BJ (cell line): ENCODE results near the gene RBMS1. TPM values are rescaled to one million over a fixed set of nuclear protein-coding genes. Genes with fewer than 3 reads are reported as not detected.
"Not testable (repeated sequence)": the region's sequence is repeated elsewhere in the genome, so short reads cannot be mapped to it uniquely, and the experiment has no call there.

ENCODE experiments used
- CTCF ChIA-PET: fragments of 350-600 bp; formaldehyde crosslinking; extraction: SDS; loops from one replicate; lab custom pipeline; 2021; ENCODE audit warnings: antibody characterized with exemption, inconsistent platforms; lab: Yijun Ruan, JAX
- POLR2A ChIA-PET: fragments of 300-600 bp; sonication (Branson Sonifier 250); formaldehyde crosslinking; extraction: SDS; loops from one replicate; lab custom pipeline; 2021; ENCODE audit warnings: antibody characterized with exemption; lab: Charles Lee
- DNase-seq: peaks from one replicate; pipeline ENCODE4 v3.0.0-alpha.2; 2011; ENCODE audit warnings: low read depth
- H3K27me3 ChIP-seq: 2 replicates; pipeline ENCODE4 v1.6.0; 2011; ENCODE audit warnings: low read length; ENCODE audit not compliant: control insufficient read depth, insufficient read depth
- H3K36me3 ChIP-seq: 2 replicates; pipeline ENCODE4 v1.5.1; 2011; ENCODE audit warnings: low read length; ENCODE audit not compliant: control insufficient read depth, insufficient read depth
- H3K4me3 ChIP-seq: 2 replicates; pipeline ENCODE4 v1.5.1; 2011; ENCODE audit warnings: low read depth, mild to moderate bottlenecking, control low read depth, low read length
- CTCF ChIP-seq: IDR thresholded peaks from 2 replicates; pipeline ENCODE4 v1.5.1; 2011; ENCODE audit warnings: low read depth, mild to moderate bottlenecking, control low read depth, inconsistent platforms, low read length, moderate library complexity; ENCODE audit not compliant: insufficient read depth
- polyA plus RNA-seq: library from polyadenylated mRNA; depleted of rRNA; stranded (reverse); fragments of >200 nt; gene quantifications from 2 replicates; pipeline ENCODE4 v1.2.3, GENCODE V29; 2011

The RBMS1 gene
- polyA plus RNA-seq, 1 experiment: 80.1 TPM

- DNase-seq: no peak
- Histone ChIP-seq H3K4me3 (no peak overlapping the region), H3K36me3 (no peaks in the 10 kb centered on the region), H3K27me3 (no peaks in the 10 kb centered on the region)
- ChIA-PET POLR2A (no interaction called here), CTCF (interaction anchor here (0.7 to 1.0 kb wide), 2 partner anchors 9 to 48 kb away, joined by 3 read pairs; no protein-coding TSS in a partner anchor)
- no peak for TF ChIP-seq CTCF
Measured at GRCh38 chr2:160371251-160372009, 122.2 kb downstream of the RBMS1 start.

DNA sequence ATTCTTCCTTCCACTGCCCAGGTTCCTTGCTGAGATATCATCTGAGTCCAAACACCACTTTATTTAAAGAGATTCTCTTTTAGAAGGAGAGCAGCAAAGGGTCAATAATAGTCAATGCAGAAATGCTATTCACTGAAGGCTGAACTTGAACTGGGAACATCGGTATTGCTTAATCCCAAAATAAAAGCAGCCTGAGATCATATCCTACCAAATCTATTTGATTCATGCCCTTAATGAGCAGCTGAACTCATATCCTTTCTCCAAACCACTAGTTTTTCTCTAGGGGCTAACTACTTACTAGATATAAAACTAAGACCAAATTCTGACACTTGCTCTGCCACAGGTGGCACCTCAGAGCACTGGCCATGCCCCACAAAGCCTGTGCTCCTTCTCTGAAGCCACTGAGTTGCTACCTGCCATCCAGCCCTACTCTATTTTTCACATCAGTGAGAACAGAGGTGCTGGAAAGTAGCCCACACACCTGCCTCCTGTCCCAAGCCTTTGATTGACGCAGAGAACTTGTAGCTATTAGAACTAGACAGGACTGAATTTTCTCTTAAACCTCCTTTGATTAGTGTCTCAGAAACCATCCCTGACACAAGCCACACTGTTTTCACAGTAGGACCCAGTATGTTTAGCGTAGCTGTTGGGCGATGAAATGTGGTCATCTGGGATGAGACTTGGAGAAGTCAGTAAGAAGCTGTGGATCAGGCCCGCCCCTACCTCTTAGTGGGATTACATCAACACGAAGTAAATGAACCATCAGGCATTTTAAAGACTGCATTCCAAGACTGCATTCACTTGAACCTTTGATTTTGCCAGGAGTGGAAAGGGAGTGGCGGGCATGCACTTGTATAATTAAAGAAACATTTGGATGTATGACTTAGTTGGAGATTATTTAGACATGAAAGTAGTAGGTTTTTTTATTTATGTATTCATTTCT, 124.3 kb downstream of the RBMS1 start:
- peaks cover 2% of the 10 kb centered on the region; the same call in 1 of the 2 replicates for H3K36me3 ChIP-seq
- H3K4me3 ChIP-seq: no peak overlapping the region
- ChIA-PET POLR2A (no interaction called here), CTCF (interaction anchor here (0.9 kb wide), 1 partner anchor 45 kb away, joined by 3 read pairs; no protein-coding TSS in a partner anchor)
- H3K27me3 ChIP-seq: no peaks in the 10 kb centered on the region
- no peak for DNase-seq
- no peak for TF ChIP-seq CTCF

DNA sequence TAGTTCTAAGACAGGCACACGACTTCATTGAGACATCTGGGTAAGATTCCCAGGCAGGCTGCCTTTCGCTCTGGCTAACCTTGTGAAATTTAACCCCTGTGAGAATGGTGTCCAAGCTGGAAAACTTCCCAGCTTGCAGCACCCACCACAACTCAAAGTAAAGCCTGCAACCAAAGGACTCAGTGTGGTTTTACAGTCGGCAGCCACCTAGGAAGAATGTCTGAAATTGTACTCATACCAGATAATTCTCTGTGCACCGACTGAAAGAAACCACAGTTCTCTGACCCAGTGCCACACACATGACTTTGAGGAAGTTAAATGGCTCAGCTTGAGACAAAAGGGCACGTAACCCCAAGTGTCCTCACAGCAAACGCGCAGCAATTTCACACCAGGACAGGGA, 125.7 kb downstream of the RBMS1 start:
- H3K36me3 ChIP-seq: peaks cover 2% of the 10 kb centered on the region; the same call in 1 of the 2 replicates
- ChIA-PET POLR2A (interaction anchor here (0.6 kb wide), 1 partner anchor 25 kb away, joined by 5 read pairs; no protein-coding TSS in a partner anchor), CTCF (interaction anchor here (0.8 to 0.9 kb wide), 2 partner anchors 98 to 603 kb away, joined by 3 read pairs; no protein-coding TSS in a partner anchor)
- H3K4me3 ChIP-seq: no peak overlapping the region
- no peak for TF ChIP-seq CTCF
- no peaks in the 10 kb centered on the region for H3K27me3 ChIP-seq
- peak; percentile 86 for DNase-seq

GRCh38 chr2:160367139-160367538, 126.5 kb downstream of the RBMS1 start:
- H3K27me3 ChIP-seq, DNase-seq, H3K36me3 ChIP-seq, H3K4me3 ChIP-seq, CTCF ChIA-PET, POLR2A ChIA-PET: not testable (repeated sequence)

DNA sequence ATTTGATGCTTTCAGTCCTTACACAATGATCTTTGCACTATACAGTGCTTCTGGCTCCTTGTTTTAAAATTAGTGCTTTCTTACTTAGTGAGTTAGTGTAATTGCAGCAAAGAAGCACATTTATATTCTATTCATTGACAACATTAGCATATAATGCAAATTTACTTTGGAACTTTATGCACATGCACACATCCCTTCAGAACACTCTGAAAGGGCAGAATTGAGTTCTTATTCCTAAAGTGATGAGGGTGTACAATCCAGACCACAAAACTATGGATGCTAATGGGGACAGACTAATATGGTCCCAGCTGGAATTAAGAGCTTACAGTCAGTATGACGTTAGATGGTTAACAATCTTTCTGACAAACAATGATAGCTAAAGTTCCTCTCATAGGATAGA, 127.1 kb downstream of the RBMS1 start:
- ChIA-PET POLR2A (no interaction called here), CTCF (interaction anchor here (0.6 kb wide), 1 partner anchor 34 kb away, joined by 3 read pairs; no protein-coding TSS in a partner anchor)
- TF ChIP-seq CTCF: no peak
- no peaks in the 10 kb centered on the region for H3K27me3 ChIP-seq
- no peak for DNase-seq
- H3K36me3 ChIP-seq: peaks cover 2% of the 10 kb centered on the region; the same call in 1 of the 2 replicates
- H3K4me3 ChIP-seq: no peak overlapping the region
